CD4-positive, alpha-beta T cell treated with Interleukin-6 for 4 hours (primary cell): ENCODE measurements around the gene ADCY7.
"Not testable (repeated sequence)": the region's sequence is repeated elsewhere in the genome, so short reads cannot be mapped to it uniquely, and the experiment has no call there.

Experiments used
- DNase-seq: peaks from one replicate; pipeline ENCODE4 v3.0.0-alpha.2; 2020; ENCODE audit warnings: mixed read lengths

Gene ADCY7

DNA sequence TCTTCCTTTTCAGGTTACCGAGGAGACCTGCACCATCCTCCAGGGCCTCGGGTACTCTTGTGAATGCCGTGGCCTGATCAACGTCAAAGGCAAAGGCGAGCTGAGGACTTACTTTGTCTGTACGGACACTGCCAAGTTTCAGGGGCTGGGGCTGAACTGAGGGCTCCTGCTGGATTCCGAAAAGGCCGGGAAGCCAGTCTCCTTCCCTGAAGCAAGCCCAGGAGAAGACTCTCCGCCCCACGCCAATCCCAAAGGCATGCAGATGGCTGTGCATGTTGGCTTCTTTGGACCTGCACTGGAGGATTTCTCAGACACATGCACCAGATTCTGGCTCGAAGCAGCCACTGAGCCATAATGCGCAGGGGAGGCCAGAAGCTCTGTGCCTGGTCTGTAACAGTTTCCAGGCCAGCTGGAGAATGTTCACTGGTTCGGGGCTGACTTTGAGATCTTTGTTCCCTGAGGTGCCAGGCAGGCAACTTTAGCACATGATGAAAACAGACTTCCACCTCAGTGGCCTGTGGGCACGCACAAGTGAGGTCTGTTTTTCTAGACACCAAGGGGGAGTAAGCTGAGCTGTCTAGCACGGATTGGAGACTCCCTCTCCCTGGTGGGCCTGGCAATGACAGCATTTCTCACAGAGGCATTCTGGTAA, 49.1 kb downstream of the ADCY7 start:
- no peak for DNase-seq

DNA sequence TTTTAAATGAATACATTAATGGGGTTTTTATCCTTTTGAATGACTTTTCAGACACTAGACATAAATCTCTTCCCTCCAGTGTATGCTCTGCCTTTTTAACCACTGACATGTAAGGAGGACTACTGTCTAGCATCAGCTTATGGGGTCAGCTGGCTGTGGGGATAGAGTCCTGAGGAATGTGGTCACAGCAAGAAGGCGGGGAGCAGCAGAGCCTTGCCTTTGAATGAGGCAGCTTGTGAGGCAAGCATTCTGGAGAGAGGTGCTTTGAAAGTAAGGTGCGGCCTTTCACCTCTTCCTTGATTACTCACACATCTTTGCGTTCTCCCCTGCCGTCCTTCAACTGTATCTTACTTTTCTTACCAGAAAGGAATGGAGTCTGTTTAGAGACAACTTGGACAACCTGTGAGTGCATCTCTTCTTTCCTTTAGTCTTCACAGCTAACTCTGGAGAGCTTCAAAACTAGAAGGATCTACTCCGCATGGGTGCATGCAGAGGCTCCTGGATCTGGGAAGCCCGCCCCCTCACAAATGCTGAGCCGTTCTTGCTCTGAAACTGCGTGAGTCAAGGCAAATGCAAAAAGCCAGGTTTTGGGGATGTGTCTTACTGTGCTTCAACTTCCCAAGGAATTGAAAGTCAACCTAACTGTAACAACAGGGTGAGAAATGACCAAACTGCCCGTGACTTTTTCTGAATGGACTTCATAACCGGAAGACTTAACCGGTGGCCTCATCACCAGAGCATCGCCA, 49.9 kb downstream of the ADCY7 start:
- no peak for DNase-seq

DNA sequence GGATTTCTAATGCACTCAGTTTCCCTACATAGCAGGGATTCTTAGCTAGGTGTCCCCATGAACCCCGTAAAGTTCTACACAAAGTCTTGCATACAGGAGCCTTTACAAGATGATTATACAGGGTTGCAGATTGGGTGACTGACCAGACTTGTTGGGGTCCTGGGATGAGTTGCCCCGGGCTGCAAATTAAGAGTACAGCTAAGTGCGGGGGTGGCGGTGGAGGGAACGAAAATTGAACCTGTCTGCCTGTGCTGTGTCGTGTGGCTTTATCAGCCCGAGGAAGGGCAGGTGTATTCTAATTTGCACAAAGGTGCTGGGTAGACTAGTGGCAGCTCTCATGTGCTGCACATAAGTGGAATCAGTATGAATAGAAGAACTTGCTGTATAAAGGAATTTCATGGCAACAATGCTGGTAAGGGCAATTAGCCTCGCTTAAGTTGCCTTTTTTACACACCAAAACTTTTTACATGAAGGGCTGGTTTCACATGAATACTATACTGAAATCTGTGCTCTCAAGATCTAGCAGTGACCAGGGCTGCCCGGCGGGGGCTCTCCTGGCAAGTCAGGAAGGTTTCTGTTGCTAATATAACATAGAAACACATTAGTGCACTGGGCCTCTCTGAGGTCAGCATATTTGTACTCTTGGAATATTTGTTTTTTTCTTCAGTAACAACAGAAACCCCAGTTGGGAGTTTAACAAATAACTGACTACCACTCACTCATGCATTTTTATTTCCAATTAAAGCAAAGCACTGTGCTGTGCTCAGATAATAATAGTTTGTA, 50.7 kb downstream of the ADCY7 start:
- DNase-seq = no peak

DNA sequence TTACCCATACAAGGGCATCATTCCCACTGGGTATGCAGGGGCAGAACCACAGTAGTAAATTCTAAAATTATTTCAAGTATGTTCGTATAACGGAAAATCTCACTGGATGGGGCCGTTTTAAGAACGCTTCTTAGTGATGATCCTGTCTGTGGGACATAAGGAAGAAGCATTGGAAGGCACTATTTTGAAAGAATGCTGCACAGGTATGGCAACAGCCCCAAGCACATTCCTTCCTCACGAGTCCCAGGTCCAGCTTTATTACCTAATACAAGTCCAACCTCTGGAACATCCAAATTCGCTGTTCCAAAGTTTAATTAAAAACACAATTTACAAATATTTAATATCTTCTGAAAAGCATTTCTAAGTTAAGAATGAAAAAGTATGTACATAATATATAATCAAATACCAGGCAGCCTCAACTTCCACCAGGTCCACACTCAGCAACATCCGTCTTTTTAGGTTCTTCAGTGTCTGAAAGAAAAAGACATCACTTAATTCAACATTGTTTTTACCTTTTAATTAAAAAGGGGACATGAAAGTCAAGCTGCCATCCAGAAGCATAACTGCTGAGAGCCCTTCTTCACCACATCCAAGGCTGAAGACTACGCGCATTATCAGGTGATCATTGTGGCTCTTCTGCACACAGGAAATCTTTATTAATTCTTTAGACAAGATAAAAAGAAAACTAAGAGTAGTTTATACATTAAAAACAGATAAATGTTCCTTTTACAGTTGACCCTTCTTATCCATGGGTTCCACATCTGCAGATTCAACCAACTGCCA, 52.6 kb downstream of the ADCY7 start:
- no peak for DNase-seq

DNA sequence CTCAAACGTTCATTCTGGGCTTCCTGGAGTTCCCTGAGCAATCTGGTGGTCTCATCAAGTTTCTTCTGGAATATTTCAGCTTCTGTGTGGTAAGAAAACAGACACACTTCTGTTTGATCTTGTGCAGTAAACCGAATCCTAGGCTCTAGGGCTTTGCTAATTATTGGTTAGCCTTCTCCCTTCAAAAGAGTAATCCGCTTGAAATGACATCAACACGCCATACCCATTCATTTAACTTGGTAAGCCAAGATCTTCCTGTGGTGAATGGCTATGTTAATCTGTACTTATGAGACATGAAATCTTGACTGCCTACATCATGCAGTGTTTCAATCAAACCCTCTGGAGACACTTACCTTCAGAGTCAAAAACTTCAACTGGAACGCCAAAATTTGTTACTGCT, 54.0 kb downstream of the ADCY7 start:
- DNase-seq = no peak

DNA sequence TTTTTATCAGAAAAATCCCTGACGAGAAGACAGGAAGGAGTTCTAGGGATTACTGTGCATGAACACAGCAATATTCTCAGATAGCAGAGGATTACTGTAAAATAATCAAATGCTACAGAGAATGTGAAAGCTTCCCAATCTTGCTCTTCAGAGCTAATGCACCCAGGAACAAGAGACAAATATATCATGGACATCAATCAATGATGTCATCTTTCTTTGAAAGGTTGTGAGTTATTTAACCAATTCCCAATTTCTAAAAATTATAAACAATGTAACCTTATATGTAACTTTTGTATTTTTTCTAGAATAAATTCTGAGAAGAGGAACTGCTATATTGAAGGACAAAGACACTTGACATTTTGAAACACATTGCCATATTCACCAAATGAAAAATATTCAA, 56.0 kb downstream of the ADCY7 start:
- DNase-seq = no peak

DNA sequence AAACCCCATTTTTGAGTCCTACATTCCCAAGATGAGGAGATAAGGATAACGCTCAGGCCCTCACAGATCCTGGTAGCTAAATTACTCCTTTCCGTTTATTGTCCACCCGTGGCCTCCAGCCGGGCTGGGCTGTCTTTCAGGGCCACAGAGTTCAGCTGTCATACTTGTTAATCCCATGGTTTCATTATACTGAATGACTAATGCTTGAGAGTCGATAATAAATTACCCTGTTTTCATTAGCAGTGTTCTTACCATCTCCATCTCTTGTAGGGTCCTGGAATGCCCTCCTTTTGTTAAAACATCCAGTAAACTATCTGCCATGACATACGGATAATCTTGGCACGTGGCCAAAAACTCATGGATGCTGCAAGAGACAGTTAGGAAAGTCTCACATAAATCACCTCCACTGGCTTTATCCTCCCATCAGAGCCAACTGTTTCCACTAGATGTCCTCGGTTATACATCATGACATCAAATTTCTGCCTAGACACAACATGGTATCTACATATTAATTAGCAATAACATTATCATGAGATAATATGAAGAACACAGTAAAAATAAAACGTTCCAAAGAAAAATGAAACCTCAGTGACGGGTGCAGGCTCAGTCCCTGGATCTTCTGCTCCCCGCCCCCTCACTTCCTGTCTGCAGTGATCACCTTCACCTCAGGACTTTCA, 57.1 kb downstream of the ADCY7 start:
- DNase-seq = peak; percentile 28

DNA sequence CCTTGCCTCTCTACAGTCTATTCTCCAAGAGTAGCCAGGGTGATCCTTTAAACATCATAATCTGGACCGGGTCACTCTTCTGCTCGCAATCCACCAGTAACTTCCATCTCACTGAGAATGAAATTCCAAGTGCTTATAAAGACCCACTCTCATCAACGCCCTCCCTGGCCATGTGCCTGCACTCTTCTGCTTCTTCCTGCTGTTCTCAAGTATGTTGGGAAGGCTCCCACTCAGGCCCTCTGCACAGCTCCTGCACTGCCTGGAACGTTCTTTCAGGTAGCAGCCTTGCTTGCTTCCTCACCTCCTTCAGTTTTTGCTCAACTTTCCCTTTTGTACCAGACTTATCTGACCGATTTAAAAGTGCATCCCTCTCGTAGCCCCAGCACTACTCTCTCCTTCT, 58.0 kb downstream of the ADCY7 start:
- DNase-seq = no peak

DNA sequence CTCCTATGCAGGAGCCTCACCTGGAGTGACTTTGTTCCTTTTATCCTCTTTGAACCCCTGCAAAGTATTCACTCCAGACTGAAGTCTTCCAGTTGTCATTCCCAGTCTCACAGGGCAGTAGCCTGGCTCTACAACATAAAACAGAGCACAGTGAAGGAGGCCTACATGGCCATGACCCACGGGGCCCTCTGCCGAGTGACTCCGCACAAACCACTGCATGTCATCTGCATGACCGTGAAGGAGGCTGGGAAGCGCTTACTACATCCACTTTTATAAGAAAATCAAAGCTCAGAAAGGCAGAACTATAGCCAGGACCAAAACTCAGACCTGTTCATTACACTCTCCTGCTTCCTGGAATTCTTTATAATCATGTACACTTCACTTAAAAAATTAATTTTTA, 59.9 kb downstream of the ADCY7 start:
- no peak for DNase-seq

DNA sequence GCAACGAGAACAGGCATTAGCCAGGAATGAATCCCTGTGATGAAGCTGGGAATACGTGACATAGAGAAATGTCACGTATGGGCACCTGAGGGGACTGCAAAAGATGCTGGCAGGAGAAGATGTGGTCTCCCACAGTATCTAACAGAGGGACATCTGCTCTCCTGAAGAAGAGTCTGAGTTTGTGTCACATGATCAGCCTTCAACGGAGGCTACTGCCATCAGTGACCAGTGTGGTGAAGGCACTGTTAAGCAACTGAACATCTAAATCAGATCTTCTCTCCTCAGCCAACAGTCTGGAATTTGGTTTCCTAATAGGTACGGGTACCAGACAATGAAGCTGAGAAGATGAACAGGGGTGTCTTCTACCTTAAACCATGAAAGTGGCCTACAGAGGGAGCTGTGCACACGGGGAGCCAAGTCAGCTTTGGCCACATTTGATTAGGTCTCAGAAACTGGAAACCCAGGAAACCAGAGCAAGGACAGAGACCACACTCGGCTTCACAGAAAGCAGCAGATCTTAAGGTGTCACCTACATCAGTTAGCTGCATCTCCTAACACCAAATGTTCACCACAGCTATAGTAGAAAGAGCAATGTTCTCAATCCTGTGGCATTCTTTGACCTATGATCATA, 60.6 kb downstream of the ADCY7 start:
- DNase-seq = peak; percentile 79

DNA sequence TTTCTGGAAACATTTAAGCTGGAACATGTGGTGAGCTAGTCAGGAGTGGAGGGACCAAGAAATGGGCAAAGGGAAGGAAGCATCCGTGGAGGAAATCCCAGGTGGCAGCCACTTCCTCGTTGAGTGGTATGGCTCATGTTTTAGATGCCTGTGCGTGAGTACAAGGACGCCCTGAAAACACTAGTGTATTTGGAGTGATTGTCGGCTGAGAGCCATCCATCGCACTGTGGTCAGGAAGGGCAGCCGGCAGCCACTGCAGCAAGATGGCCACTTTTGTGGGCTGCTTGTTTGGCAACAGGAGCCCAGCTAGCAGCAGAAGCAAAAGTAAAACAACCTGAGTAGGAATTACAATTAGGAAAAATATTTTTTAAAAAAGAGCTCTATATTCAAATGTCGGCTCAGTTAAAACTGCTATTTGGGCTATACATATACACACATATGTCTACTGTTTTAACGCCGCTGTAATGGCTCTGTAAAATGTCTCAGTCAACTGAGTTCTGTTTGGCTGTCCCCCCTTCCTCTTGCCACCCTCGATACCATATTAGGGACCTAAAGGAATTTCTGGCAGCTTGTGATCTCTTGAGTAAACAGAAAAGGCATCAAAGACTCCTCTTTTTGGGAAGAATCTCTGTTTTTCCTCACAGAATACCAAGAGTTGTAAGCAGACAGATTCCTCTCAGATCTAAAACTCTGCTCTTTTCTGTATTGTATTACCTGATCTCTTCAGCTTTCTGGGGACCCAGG, 63.3 kb downstream of the ADCY7 start:
- DNase-seq = no peak

DNA sequence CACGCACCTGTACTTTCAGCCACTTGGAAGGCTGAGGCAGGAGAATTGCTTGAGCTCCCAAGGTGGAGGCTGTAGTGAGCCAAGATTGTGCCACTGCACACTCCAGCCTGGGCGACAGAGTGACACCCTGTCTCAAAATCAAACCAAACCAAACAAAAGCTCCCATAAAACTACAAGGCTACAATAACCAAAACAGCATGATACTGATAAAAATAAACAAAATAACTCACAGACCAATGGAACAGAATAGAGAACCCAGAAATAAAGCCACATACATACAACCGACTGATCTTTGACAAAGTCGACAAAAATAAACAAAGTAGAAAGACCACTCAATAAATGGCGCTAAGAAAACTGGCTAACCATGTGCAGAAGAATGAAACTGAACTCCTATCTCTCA, 65.2 kb downstream of the ADCY7 start:
- no peak for DNase-seq

DNA sequence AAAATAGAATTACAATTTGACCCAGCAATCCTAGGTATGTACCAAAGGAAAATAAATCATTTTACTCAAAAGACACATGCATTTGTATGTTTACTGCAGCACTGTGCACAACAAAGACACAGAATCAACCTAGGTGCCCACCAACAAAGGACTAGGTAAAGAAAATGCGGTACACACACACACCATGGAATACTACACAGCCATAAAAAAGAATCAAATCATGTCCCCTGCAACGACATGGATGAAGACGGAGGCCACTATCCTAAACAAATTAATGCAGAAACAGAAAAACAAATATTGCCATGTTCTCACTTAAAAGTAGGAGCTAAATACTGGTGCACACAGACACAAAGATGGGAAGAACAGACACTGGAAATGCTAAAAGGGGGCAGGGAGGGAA, 66.2 kb downstream of the ADCY7 start:
- DNase-seq = no peak

DNA sequence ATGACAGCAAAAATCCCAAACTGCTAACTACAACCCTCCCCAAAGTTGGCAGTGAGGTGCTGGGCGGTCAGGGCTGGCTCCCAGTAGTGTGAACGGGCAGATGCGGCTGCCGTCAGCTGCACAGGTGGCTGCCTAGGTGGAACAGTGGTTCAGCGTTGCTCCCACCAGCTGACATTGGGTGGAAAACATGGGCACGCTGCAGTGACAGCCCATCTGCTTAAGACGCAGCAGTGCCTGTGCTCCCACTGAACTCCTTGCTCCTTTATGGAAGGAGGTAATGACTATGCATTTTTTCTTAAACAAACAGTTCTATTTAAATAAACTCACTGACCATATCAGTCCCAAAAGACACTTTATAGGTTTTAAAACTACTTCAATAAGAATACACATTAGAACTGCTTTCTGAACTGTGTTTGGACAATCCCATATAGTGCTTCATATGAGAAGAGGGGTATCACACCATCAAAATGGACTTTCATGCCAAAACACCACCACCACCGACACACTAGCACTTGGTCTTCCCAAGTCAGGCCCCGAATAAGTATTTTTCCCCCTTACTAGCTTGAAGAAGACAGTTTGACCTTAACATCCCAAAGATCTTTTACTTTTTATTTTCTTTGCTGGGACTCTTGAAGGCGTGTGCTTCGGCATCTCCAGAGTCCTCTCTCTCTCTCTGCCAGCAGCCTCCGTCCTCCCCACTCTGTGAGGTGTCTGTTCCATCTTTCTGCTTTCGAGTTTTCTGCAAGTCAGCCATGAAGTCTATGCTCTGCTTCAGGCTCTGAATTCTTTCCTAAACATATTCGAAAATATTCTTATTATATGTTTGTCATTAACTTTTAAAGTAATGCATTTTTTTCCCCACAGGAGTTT, 68.0 kb downstream of the ADCY7 start:
- DNase-seq = no peak

DNA sequence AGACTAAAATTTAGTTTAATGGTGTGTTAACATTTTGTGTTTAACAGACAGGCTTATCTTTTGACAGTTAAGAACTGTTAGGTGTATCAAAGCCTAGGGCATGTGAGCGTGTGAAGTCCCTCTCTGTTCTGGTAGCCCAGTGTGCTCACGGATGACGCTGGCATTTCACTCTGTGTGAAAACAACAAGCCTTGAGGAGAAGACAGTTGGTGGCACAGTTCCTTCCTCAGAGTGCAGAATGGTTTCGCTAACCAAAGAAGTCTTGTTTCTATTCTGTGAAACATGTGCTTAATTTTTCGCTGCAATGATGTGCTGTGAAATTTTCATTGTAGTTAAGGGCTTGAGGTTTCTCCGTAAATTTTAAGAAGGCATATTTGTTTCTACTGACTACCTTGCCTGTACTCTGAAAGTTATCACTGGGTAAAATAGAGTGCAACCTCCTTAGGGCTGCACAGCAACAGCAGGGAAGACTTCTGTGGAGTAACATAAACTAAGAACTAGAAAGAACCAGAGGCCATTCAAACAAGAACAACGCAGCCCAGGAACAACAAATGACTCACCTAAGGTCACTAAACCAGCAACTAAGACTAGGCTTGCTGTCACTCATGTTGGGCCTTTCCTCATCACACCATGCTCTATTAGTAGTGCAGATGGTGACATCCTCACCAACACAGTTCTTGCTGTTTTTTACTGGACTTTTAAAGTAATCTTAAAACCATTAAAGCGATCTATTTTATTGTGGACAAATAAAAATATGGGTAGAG, 69.0 kb downstream of the ADCY7 start:
- peak; percentile 72 for DNase-seq

DNA sequence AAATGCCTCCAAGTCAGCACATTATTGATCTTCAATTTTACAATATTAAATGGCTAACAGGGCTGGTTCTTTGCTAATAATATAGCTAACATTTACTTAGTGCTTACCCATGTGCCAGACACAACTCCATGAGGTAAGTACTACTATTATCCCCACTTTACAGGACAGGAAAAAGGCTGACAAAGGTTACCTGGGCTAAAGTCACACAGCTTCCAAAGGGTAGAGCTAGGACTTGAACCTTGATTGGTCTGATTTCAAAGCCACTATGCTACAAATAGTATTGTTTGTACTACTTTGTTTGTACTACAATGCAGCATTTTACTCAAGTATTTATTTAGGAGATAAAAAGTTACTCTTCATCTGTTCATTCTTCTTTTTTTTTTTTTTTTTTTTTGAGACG, 70.5 kb downstream of the ADCY7 start:
- no peak for DNase-seq

DNA sequence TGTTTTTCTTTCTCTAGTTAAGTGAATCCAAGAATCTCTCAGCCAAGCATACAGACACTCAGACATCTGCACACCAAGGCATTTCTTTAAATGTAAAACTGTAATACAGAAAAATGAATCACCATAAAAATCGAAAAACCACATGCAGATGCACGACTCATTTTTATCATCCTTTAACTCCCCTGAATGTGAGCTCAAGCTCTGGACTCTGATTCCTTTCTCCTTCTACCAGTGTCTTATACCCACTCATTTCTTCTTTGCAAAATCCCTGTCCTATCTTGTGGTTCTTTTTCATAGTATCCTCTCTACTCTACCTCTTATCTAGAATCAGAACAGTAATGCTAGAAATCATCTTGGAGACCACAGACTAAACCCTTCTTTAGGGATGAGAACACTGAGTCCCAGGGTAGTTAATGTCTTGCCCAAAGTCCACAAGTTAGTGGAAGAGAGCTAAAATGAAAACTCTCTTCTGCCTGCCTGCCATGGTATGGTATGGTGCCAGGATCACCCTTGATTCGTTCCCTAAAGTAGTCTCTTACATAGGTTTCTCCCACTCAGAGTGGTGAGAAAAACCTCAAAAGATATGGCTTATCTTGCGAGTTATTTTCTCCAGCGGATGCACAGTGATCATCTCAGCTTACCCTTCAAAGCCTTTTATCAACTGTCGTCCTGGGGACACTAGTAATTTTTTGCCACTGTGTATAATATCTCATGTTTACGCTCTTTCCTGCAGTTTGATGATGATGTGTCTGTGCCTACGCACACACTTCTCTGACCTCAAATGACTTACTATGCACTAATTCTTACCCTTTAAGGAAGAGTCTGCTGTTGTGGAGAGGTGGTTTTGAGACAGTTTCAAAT, 72.2 kb downstream of the ADCY7 start:
- peak; percentile 46 for DNase-seq

DNA sequence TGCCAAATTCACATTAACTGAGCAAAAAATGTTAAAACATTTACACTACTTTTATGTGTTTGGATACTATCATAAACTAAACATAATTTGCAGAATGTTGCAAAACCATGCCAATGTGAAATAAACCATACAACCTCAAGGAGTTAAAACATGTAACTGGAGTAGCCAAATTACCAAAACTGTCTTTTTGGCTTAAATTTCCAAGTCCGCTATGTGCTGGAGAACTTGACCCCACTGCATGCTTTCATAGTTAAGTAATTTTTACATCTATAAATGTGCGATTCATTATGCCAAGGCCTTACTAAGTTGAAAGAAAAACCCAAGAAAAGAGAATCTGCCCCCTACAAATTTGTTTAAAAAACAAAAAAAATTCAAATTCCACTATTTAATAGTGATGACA, 74.2 kb downstream of the ADCY7 start:
- DNase-seq = no peak

DNA sequence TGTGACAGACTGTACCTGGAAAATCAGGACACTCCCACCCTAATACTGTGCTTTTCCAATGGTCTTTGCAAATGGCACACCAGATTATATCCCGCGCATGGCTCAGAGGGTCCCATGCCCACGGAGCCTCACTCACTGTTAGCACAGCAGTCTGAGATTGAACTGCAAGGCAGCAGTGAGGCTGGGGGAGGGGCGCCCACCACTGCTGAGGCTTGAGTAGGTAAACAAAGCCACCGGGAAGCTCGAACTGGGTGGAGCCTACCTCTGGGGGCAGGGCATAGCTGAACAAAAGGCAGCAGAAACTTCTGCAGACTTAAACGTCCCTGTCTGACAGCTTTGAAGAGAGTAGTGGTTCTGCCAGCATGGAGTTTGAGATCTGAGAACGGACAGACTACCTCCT, 77.2 kb downstream of the ADCY7 start:
- not testable (repeated sequence) for DNase-seq
